Endothelial cell of umbilical vein (primary cell): Measurements from ENCODE around the gene TRIM7. TPM values are rescaled to one million over a fixed set of nuclear protein-coding genes. Genes with fewer than 3 reads are reported as not detected.

Source experiments
- BruUV-seq: library from RNA; stranded (reverse); fragments of 400-500 nt; replicated peaks from 2 replicates; lab custom pipeline; 2021; lab: Mats Ljungman, UMichigan
- CTCF ChIA-PET: fragments of 300-600, 350-600 bp; sonication (Branson Sonifier 250); formaldehyde crosslinking; loops from one replicate; lab custom pipeline; 2021; ENCODE audit warnings: antibody characterized with exemption, inconsistent platforms; lab: Charles Lee
- POLR2A ChIA-PET: fragments of 300-600, 350-600 bp; sonication (Branson Sonifier 250); formaldehyde crosslinking; loops from one replicate; lab custom pipeline; 2021; ENCODE audit warnings: antibody characterized with exemption, inconsistent platforms; lab: Charles Lee
- DNase-seq: peaks from one replicate; pipeline ENCODE4 v3.0.0-alpha.2; 2011; ENCODE audit warnings: low read depth, low spot score
- FAIRE-seq: peaks from 2 replicates; lab custom pipeline; 2011; peaks lifted over from hg19 to GRCh38; lab: Jason Lieb, UNC
- H2AFZ ChIP-seq: 2 replicates; pipeline ENCODE4 v1.6.0; 2012; ENCODE audit warnings: low read depth, low read length, control low read depth, inconsistent platforms
- H3K27ac ChIP-seq: 2 replicates; pipeline ENCODE4 v1.5.1; 2011; ENCODE audit warnings: low read depth, mild to moderate bottlenecking, control low read depth, low read length, moderate library complexity; ENCODE audit not compliant: insufficient read depth
- H3K27me3 ChIP-seq, 2 experiments: 2 replicates each; pipeline versions ENCODE4 v1.6.0 to v1.6.1; 2011; ENCODE audit warnings: low read length in 2 of 2, mixed read lengths in 1 of 2; ENCODE audit not compliant: control insufficient read depth in 2 of 2, insufficient read depth in 2 of 2
- H3K36me3 ChIP-seq, 2 experiments: 2 replicates in 1 of 2; 3 replicates in 1 of 2; pipeline ENCODE4 v1.5.1; 2011; ENCODE audit warnings: low read length in 2 of 2, mild to moderate bottlenecking in 1 of 2, moderate library complexity in 1 of 2; ENCODE audit not compliant: control insufficient read depth in 2 of 2, insufficient read depth in 2 of 2; ENCODE audit errors: extremely low read depth in 1 of 2
- H3K4me1 ChIP-seq: 3 replicates; pipeline ENCODE4 v1.5.1; 2011; ENCODE audit warnings: mild to moderate bottlenecking, low read length; ENCODE audit not compliant: control insufficient read depth, insufficient read depth; ENCODE audit errors: extremely low read depth
- H3K4me2 ChIP-seq: 2 replicates; pipeline ENCODE4 v1.6.1; 2011; ENCODE audit warnings: low read length, control low read depth, mixed read lengths; ENCODE audit not compliant: insufficient read depth
- H3K4me3 ChIP-seq, 3 experiments: fragments of 200-600 bp in 1 of 3; sonication (generic), shearing (Covaris generic) in 1 of 3; replicated peaks in 1 of 3; 2 replicates each; pipeline ENCODE4 v1.5.1; 2011 to 2016; ENCODE audit warnings: control low read depth in 3 of 3, low read length in 3 of 3, mild to moderate bottlenecking in 2 of 3, inconsistent platforms in 1 of 3, low read depth in 1 of 3, moderate library complexity in 1 of 3; ENCODE audit not compliant: insufficient read depth in 1 of 3
- H3K79me2 ChIP-seq: 2 replicates; pipeline ENCODE4 v1.6.0; 2012; ENCODE audit warnings: low read length, inconsistent platforms; ENCODE audit not compliant: control insufficient read depth, insufficient read depth
- H3K9ac ChIP-seq: replicated peaks from 2 replicates; pipeline ENCODE3; 2011; ENCODE audit warnings: low read length, control low read depth; ENCODE audit not compliant: insufficient read depth; ENCODE audit errors: extremely low read depth
- H3K9me1 ChIP-seq: replicated peaks from 3 replicates; pipeline ENCODE4 v1.6.0; 2011; ENCODE audit warnings: mild to moderate bottlenecking, low read length; ENCODE audit not compliant: control insufficient read depth, insufficient read depth; ENCODE audit errors: extremely low read depth
- H3K9me3 ChIP-seq: replicated peaks from 2 replicates; pipeline ENCODE4 v1.5.1; 2012; ENCODE audit warnings: low read length, inconsistent platforms; ENCODE audit not compliant: control insufficient read depth, insufficient read depth
- H4K20me1 ChIP-seq: replicated peaks from 2 replicates; pipeline ENCODE3; 2011; ENCODE audit warnings: mild to moderate bottlenecking, low read length; ENCODE audit not compliant: control insufficient read depth, insufficient read depth; ENCODE audit errors: extremely low read depth
- CTCF ChIP-seq, 2 donors: IDR thresholded peaks; 1 replicate in 1 of 2; 2 replicates in 1 of 2; pipeline ENCODE4 v1.5.1; 2011; ENCODE audit warnings: low read length in 2 of 2, mild to moderate bottlenecking in 2 of 2, moderate library complexity in 2 of 2, control low read depth in 1 of 2, inconsistent platforms in 1 of 2, low read depth in 1 of 2; ENCODE audit not compliant: insufficient read depth in 1 of 2; ENCODE audit errors: extremely low read depth in 1 of 2
- EZH2 ChIP-seq: IDR thresholded peaks from 2 replicates; pipeline ENCODE4 v1.6.1; 2012; ENCODE audit warnings: borderline replicate concordance, low read depth, mild to moderate bottlenecking, moderate library complexity, low read length, inconsistent platforms; ENCODE audit not compliant: severe bottlenecking
- FOS ChIP-seq: IDR thresholded peaks from 2 replicates; pipeline ENCODE4 v1.6.1; 2011; ENCODE audit warnings: mild to moderate bottlenecking, low read length, moderate library complexity, borderline replicate concordance; ENCODE audit not compliant: insufficient read depth
- GATA2 ChIP-seq: IDR thresholded peaks from 2 replicates; pipeline ENCODE4 v1.7.0; 2011; ENCODE audit warnings: low read depth, mild to moderate bottlenecking, moderate library complexity, mixed read lengths, low read length; ENCODE audit not compliant: insufficient read length, insufficient read depth
- JUN ChIP-seq: IDR thresholded peaks from 2 replicates; pipeline ENCODE4 v1.6.1; 2011; ENCODE audit warnings: borderline replicate concordance, low read depth; ENCODE audit not compliant: insufficient read length, insufficient read depth
- MAX ChIP-seq: IDR thresholded peaks from 2 replicates; pipeline ENCODE4 v1.6.1; 2011; ENCODE audit not compliant: insufficient read depth, insufficient read length
- MYC ChIP-seq: IDR thresholded peaks from one replicate; pipeline ENCODE4 v1.6.1; 2011; ENCODE audit warnings: mild to moderate bottlenecking, low read depth, low read length
- POLR2A ChIP-seq: IDR thresholded peaks from 2 replicates; pipeline ENCODE4 v1.6.1; 2012; ENCODE audit warnings: low read depth, mild to moderate bottlenecking, control low read depth, low read length
- POLR2AphosphoS5 ChIP-seq: IDR thresholded peaks from 2 replicates; pipeline ENCODE4 v1.6.1; 2012; ENCODE audit warnings: low read depth, mild to moderate bottlenecking, control low read depth, low read length, moderate library complexity; ENCODE audit not compliant: insufficient read depth
- dilution Hi-C: fragments of 300-500 bp; cut with MboI; formaldehyde crosslinking; loops from one replicate; pipeline ENCODE4 v1.15.0; 2019; ENCODE audit warnings: low sequenced_read_pairs; ENCODE audit not compliant: extremely low pct_ligation_motif_present
- intact Hi-C: fragments of 100-400 bp; cut with micrococcal nuclease; formaldehyde crosslinking; loops from one replicate; pipeline ENCODE4 v1.10.0; 2022
- polyA plus RNA-seq, 4 experiments: library from polyadenylated mRNA; depleted of rRNA in 3 of 4; stranded (reverse) in 3 of 4; unstranded in 1 of 4; fragments of >200 nt; gene quantifications; 2 replicates each; pipeline versions ENCODE4 v1.2.1 to v1.2.3, GENCODE V29; 2011 to 2012; ENCODE audit warnings: missing spikeins in 1 of 4
- total RNA-seq: library from RNA; stranded (reverse); gene quantifications from 2 replicates; pipeline ENCODE4 v1.2.3, GENCODE V29; 2021

TRIM7 gene
- total and polyA plus RNA-seq, 2 donors (not counting 3 experiments of a cell fraction or from before 2014, with no cell fraction given), result 2.7 to 3.4 TPM

- peaks cover 39 to 53% of the 10 kb centered on the region in 2 experiments for H3K36me3 ChIP-seq
- H3K79me2 ChIP-seq, result peaks cover 21% of the 10 kb centered on the region
- dilution Hi-C loops, result no loop called here
- peaks cover 2% of the 10 kb centered on the region for H3K4me1 ChIP-seq
- no peaks in the 10 kb centered on the region for H3K27me3 ChIP-seq
- no peak overlapping the region for H3K4me2 ChIP-seq
- H3K27ac ChIP-seq, result no peak overlapping the region
- TF ChIP-seq MYC, result no peak
- no peak for TF ChIP-seq MAX
- TF ChIP-seq POLR2AphosphoS5, result peak; percentile 46
- no peak for TF ChIP-seq GATA2
- peak; percentile 74 for TF ChIP-seq POLR2A
- TF ChIP-seq JUN, result no peak
- no peak for TF ChIP-seq FOS
- no peak for TF ChIP-seq CTCF (IDR thresholded peaks at IDR 0.05; ENCODE audit: extremely low read depth in 1 of 2, insufficient read depth in 1 of 2, low read depth in 1 of 2, low read length in 2 of 2)
- TF ChIP-seq EZH2, result no peak
- BruUV-seq, result no TSS peak
- ChIA-PET POLR2A (interaction anchor here (0.6 to 1.4 kb wide), 2 partner anchors 8 to 43 kb away, joined by 4 read pairs; no protein-coding TSS in a partner anchor), CTCF (no interaction called here)
- no peak overlapping the region for H3K9ac ChIP-seq
- no peaks in the 10 kb centered on the region for H3K9me1 ChIP-seq
- no peak overlapping the region for H2AFZ ChIP-seq
- no peak for FAIRE-seq
- DNase-seq, result no peak
- intact Hi-C loops, result no loop called here
- peaks cover 2% of the 10 kb centered on the region for H4K20me1 ChIP-seq
- no peak overlapping the region for H3K4me3 ChIP-seq
- no peaks in the 10 kb centered on the region for H3K9me3 ChIP-seq
Measured at GRCh38 chr5:181234455-181235306, 29.7 kb upstream of the TRIM7 start.
